ENCODE results near the gene SYNGR3.
A peak's percentile ranks its signal among the peaks of the same experiment; 100 is the strongest.
"Not testable (repeated sequence)": the region's sequence is repeated elsewhere in the genome, so short reads cannot be mapped to it uniquely, and the experiment has no call there.

SYNGR3 gene

DNA sequence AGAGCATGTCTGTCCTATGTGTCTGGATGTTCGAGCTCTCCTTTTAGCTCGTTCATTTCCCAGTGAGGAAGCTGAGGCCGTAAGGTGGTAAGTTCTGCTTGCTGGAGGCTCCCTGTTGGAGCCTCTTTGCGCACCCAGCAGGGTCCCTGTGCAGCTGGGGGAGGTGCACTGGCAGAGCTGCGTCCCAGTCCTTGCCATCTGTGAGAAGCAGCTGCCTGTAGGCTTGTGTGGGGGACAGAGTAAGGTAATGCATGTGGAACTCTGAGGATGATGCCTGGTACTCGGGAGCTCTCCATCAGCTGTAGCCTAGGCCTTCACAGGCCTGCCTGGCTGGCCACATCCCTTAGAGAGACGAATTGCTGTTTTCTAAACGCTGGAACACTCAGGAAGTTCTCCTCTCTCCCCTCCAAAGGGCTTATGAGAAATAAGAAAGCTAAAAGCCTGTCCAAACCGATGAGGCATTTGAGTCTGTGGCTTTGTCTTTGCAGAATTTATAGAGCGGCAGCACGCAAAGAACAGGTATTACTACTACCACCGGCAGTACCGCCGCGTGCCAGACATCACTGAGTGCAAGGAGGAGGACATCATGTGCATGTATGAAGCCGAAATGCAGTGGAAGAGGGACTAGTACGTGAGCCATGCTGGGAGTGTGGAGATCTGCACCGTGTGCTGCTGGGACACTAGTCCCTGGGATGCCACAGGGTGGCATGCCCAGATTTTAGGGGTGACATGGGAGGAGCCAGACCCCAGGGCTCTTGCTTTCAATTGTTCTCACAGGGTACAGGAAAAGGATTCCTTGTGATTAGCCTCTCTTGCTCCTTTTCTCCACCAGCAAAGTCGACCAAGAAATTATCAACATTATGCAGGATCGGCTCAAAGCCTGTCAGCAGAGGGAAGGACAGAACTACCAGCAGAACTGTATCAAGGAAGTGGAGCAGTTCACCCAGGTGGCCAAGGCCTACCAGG, 28.8 kb upstream of the SYNGR3 start:
- DNase-seq: peak; percentile 40

DNA sequence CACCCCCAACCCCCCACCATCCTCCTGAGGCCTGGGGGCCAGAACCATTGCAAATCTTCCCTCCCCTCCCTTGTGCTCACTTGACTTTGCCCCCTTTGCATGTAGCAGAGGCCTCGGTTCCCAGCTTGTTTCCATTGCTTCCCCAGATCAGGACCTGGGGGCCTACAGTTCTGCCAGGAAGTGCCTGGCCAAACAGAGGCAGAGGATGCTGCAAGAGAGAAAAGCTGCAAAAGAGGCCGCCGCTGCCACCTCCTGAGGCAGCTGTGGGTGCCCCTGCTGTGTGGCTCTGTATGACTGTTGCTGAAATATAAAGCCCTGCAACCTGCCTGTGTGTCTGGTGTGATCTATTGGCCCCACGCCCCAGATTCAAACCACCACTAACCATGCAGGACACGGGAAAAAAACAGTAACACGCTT, 28.1 kb upstream of the SYNGR3 start:
- peak; percentile 25 for DNase-seq

DNA sequence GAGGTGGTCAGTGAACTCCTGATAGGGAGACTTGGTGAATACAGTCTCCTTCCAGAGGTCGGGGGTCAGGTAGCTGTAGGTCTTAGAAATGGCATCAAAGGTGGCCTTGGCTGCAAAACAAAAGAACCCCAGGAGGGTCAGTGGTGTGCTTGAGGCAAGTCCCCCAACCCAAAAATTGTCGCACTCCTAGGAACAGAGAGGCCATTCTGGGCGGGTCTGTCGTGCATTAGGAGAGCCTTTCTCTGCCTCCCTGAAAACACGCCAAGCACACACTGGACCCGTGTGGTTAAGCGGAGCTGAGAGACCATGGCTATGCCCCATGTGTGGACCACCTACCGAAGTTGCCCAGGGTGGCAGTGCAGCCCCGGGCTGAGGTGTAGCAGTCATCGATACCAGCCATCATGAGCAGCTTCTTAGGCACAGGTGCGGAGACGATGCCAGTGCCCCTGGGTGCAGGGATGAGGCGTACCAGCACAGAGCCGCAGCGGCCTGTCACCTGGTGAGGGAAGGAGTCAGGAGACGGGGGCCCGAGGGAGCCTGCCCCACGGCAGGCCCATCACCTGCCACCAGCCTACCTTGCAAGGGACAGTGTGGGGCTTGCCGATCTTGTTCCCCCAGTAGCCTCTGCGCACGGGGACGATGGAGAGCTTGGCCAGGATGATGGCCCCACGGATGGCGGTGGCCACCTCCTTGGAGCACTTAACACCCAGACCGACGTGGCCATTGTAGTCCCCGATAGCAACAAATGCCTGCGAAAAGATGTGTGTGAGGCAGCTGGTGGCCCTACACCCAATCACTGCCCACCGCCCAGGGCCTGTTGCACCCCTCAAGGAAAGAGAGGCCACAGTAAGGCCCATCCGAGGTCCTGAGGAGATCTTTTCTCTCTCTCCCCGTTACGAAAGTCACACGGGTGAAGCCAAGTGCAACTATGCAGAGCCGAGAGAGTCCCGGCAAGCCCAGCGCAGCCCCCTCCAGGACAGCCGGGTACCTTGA, 27.3 kb upstream of the SYNGR3 start:
- not testable (repeated sequence) for DNase-seq

DNA sequence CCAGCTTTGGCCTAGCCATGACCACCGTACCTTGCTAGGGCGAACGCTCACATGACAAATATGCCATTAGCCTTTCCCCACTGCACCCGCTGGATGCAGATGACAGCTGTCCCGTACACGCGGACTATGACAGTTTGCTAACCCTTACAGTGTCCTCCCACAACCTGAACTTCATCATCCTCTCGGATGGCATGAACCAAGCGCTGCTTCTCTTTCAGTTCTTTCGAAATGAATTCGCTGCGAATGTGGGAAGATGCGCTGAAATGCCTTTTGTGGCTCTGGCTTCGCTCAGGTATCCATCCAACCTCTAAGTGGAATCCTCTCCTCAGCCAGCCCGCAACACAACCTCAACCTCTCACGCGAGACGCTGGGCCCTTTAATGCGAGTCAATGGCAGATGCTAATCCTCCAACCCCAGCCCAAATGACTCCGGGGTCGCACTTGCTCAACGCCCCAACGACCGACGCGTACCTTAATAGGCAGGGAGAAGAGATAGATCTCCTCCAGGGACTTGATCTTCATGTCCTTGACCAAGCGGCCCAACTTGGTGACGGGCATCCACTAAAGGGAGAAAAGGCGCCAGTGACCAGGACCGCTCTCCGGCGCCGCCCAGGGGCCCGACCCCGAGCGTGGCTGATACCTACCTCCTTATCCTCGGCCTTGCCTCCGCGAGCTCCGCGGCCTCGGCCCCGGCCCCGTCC, 25.8 kb upstream of the SYNGR3 start:
- peak; percentile 40 for DNase-seq

DNA sequence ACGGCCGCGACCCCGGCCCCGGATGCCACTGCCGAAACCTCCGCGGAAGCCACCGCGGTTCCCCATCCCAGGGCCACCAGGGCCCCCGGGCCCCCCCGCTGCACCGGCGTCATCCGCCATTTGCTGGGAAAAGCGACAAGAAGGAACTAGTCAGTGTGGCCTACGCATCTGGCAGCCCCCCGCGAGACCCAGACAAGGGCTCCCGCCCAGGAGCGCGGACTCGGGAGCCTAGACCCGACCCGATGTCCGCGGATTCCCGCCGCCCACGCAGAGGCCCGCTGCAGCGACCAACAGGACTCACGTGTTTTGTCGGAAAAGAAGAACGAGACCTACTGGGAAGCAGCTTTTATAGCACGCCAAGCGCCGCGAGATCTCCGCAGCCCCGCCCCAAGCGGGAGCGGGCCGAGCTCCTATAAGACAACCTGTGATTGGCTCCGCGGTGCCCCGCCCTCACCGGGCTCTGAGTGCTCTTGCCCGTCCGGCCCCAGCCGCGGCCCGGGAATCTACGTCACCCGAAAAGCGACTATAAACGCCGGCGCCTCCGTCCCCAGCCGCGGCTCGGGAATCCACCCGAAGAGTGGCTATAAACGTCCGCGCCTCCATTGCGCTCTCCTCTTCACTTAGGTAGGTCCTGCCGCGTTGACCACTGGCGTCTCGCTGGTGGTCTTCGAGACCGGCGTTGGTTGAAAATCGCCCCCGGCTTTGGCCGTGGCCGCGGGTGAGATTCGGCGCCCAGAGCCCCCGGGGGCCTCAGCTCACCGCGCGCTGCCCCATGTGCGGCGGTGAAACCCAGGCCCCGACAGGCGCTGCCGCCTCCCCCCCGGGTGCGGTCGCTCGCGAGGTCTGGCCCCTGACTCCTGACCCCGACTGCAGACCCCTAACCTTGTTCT, 25.0 kb upstream of the SYNGR3 start, which contains the start of gene RPS2:
TSS of gene RPS2 (minus strand) at position 321 of the 890 bp plus-strand sequence. CDS start at position 120, 201 bp downstream.
- DNase-seq: peak; percentile 99

DNA sequence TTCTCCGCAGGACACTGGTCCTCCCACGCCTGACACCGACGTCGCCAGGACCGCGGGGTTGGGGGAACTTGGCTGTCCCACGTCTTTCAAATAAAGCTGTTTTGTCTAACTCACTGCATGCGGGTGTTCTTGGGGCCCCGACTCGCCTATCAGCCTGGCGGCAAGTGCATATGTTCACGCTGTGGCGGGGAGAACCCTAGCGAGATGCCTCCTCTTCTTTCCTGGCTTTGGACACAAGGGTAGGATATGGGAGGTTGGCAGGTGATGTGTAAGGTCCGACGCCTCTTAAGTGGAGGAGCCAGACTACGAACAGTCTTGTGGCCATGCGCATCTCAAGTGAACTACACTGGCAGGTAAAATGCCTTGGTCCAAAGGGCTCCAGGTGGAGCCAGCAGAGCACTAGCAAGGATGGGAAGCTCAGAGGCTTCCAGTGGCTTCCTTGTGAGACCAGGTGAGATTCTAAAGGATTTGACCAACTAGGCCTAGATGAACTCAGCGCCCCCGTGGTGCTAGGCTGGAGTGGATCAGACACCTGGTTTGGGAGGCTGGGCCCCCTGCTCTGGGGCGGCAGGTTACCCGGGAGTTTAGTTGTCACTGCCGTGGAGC, 24.3 kb upstream of the SYNGR3 start:
- no peak for DNase-seq

DNA sequence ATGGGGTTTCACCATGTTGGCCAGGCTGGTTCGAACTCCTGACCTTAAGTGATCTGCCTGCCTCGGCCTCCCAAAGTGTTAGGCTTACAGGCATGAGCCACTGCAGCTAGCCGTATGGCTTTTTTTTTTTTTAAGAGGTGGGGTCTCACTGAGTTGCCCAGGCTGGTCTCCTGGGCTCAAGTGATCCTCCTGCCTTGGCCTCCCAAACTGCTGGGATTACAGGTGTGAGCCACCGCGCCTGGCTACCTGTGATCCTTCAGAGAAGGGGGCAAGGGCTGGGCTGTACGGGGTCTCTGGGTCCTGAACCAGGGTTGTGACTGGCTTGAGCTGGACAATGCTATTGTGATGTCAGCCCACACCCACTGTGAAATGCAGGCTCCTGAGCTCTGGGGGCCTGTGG, 23.3 kb upstream of the SYNGR3 start, which contains the start of gene RNF151:
TSS of gene RNF151 (plus strand) at position 397 of the 400 bp plus-strand sequence. CDS start 26 bp downstream, outside the sequence.
- DNase-seq: no peak

DNA sequence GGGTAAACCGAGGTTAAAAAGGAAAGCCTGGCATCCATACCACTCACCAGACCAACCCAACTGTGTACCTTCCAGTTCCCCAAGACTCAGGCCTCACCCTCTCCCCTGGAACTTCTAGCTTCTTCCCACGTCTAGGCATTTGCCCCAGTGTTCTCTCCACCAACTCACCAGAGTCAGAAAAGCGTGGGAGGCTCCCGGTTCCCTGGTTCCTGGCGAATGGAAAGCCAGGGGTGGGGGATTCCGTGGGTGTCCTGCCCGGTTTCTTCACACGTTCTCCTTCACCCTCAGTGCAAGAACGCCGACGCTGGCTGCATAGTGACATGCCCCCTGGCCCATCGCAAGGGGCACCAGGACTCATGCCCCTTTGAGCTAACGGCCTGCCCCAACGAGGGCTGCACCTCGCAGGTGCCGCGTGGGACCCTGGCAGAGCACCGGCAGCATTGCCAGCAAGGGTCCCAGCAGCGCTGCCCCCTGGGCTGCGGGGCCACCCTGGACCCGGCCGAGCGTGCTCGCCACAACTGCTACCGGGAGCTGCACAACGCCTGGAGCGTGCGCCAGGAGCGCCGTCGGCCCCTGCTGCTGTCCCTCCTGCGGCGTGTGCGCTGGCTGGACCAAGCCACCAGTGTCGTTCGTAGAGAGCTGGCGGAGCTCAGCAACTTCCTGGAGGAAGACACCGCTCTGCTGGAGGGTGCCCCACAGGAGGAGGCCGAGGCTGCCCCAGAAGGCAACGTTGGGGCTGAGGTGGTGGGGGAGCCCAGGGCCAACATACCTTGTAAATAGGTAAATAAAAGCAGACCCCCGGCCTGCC, 21.4 kb upstream of the SYNGR3 start:
- no peak for DNase-seq

DNA sequence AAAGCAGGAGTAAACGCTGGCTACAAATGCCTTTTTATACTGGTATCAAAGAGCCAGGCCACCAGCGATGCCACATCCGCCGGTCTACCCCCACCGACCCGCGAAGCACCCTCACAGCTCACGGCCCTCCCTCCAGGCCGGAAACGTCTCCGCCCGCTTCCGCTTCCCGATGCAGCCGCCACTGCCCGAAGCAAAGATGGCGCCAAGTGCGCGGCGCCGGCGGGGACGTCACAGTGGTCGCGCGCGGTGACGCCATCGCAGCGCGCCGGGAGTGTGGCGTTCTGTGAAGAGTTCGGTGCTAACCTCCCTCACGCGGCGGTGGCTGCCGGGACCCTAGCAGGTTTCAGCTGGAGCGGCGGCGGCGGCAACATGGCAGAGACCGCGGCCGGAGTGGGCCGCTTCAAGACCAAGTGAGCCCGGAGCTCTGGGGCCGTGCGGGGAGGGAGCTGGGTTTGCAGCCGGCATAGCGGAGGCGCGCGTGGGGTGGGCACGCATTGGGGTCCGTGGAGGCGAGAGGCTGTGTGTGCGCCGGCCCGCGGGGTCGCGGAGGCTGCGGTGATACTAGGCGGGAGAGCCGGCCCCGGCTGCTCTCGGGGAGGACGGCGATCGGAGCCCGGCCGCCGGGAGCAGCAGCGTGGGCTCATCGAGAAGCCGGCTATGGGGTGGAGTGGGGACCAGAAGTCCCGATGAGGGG, 17.8 kb upstream of the SYNGR3 start, which contains the start of gene TBL3:
TSS of gene TBL3 (plus strand) at position 258 of the 694 bp plus-strand sequence. CDS start at position 370, 112 bp downstream.
- DNase-seq: peak; percentile 94

DNA sequence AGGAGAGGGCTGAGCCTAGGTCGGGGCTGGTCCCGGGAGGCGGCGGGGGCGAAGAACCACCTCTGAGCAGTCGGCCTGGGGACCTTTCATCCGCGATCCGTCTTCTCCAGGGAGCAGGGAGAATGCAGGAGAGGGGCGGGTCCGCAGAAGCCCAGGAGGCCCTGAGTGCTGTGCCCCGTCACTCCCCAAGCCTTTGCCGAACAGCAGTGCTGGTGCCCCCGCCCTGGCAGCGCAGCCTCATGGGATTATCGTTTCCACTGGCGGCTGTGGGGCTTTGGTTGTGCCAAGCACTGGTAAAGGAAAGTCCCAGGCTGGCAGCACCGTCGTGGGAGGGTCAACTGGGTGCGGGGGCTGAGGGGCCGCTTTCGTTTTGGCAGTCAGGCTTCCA, 17.3 kb upstream of the SYNGR3 start:
- DNase-seq: peak; percentile 14

DNA sequence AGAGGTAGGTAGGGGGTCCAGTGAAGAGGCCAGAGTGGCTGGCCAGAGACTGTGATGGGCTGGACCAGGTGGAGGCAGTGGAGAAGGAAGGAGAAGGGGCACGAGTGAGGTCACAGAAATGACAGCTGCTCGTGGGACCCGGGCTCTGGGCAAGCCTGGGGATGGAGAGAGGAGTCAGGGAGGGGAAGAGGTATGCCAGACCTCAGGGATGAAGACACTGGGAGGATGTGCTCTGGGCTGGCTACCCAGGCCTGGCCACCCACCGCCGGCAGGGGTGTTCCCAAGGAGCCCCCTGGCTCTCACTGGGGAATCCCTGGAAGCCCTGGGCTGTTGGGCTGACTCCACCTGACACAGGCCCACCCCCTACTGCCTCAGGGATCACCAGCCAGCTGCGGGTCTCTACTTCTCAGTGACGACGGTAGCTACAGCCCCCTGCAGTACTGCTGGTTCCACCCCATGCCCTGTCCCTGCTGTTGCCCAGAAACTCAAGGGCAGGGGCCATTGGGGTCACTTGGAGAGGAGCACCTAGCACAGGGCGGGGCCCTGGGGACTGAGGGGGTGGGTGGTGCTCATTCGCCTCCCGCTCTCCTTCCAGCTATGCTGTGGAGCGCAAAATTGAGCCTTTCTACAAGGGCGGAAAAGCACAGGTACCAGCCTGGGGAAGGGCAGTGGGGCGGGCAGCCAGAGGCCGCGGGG, 16.2 kb upstream of the SYNGR3 start:
- no peak for DNase-seq

DNA sequence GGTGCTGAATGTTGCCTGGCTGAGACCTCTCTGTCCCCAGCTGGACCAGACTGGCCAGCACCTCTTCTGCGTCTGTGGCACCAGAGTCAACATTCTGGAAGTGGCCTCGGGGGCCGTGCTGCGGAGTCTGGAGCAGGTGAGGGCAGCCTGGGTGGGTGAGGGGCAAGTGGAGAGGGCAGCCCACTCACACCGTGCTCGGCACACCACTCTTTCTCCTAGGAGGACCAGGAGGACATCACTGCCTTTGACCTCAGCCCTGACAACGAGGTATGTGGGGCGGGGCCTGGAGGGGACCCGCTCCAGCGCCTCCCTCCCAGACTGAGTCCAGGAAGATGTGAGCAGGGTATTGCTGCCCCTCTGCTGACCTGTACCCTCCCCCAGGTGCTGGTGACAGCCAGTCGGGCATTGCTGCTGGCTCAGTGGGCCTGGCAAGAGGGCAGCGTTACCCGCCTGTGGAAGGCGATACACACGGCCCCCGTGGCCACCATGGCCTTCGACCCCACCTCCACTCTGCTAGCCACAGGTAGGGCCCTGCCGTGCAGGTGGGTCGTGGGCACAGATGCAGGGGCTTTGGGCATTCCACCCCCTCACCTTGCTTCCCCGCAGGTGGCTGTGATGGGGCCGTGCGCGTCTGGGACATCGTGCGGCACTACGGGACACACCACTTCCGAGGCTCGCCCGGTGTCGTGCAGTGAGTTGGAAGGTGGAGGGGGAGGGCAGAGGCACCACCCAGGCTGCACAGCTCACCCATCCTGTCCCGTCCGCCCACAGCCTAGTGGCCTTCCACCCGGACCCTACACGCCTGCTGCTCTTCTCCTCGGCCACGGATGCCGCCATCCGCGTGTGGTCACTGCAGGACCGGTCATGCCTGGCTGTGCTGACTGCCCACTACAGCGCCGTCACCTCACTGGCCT, 15.4 kb upstream of the SYNGR3 start:
- DNase-seq: no peak

DNA sequence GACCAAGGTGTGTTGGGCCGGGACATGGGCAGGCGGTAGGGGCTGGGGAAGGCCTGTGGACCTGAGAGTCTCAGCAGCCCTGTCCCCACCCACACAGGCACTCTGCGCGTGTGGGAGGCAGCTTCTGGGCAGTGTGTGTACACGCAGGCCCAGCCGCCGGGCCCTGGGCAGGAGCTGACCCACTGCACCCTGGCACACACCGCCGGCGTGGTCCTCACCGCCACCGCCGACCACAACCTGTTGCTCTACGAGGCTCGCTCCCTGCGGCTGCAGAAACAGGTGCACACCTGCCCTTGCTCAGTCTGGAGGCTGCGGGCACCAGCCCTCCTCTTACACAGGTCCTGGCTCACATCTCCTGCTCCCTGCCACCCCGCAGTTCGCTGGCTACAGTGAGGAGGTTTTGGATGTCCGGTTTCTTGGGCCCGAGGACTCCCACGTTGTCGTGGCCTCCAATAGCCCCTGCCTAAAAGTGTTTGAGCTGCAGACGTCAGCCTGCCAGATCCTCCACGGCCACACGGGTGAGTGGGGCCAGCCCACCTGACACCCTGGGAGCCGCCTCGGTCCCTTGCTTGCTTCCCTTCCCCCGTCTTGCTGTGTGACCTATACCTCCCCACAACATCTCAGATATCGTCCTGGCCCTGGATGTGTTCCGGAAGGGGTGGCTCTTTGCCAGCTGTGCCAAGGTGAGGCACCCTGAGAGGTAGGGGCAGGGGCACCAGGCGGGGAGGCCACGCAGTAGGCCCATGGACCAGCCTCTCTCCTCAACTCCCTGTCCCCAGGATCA, 14.1 kb upstream of the SYNGR3 start:
- DNase-seq: no peak

DNA sequence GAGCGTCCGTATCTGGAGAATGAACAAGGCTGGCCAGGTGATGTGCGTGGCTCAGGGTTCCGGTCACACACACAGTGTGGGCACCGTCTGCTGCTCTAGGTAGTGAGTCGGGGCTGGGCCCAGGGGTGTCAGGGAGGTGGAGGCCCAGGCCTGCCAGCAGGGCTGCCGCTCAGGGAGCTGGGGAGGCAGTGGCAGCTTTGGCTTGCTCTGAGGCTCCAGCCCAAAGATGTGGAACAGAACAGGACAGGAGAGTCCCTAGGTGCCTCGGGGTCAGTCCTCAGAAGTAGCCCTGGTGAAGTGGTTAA, 13.6 kb upstream of the SYNGR3 start:
- DNase-seq: no peak

DNA sequence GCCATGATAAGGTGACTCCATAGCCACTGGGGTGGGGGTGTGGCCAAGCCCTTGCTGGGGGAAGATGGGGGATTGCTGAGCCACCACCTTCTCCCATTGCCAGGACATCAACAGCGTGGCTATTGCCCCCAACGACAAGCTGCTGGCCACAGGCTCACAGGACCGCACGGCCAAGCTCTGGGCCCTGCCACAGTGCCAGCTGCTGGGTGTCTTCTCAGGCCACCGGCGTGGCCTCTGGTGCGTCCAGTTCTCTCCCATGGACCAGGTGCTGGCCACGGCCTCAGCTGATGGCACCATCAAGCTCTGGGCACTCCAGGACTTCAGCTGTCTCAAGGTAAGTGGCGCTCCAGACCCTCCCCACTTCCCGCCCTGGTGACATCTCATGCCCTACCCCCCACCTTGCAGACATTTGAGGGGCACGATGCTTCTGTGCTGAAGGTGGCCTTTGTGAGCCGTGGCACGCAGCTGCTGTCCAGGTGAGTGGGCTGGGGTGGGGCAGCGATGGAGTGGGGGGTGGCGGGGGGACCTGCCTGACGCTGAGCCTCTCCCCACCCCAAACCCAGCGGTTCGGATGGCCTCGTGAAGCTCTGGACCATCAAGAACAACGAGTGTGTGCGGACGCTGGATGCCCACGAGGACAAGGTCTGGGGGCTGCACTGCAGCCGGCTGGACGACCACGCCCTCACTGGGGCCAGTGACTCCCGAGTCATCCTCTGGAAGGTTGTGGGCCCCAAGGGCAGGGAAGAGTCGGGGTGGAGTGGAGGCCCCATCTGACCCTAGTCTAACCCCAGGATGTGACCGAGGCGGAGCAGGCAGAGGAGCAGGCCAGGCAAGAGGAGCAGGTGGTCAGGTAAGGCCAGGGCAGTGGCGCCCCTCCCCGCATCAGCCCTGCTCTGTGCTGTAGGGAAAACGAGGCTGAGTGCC, 12.6 kb upstream of the SYNGR3 start:
- DNase-seq: no peak

DNA sequence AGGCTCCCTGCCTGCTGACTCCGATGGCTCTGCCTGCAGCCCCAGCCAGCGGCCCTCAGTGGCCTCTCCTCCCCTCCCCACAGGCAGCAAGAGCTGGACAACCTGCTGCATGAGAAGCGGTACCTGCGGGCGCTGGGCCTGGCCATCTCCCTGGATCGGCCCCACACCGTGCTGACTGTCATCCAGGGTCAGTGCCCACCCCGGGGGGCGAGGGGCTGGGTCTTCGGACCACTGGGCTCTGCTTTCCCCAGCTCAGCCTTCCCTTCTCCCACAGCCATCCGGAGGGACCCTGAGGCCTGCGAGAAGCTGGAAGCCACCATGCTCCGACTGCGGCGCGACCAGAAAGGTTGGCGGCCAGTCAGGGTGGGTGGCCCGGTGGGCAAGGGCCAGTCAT, 11.9 kb upstream of the SYNGR3 start:
- DNase-seq: no peak
